ENCODE data around the gene PALMD. TPM values are rescaled to one million over a fixed set of nuclear protein-coding genes. Genes with fewer than 3 reads are reported as not detected.

Gene PALMD
- polyA plus RNA-seq, 1 of the 3 experiments (the other 2 are of a cell fraction) = 1.8 TPM

DNA sequence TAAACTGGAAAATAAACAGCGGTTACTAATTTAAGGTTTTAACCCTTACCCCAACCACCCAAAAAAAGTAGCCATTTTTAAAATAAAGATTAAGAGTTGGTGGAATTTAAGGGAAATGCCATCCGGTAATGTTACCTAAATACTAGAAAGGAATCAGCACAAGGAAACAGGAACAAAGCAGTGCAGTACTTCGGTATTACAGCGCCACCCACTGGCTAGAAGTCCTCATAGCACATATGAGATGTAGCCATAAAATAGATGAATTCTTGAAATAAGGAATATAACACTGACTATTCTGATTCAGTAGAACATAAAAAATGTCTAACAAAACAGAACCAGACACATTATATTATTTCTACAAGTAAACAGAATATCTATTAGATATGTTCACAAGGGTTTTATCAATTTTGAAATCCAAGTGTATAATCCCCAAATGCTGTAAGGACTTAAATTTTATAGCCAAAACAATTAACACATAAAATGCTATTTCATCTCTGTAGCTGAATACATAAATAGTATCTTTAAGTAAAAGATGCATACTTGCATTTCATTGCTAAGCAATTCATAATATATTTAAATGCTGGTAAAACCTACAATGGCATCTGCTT lies 61.7 kb downstream of the PALMD start (continued):
- peak; percentile 86 for TF ChIP-seq SMC3 (IDR thresholded peaks at IDR 0.05; ENCODE audit: low read depth, low read length)
- peak; percentile 23; the same call in 1 of the 2 replicates for TF ChIP-seq RCOR1 (IDR thresholded peaks at IDR 0.05; ENCODE audit: low read length)
- TF ChIP-seq CHD2 (IDR thresholded peaks at IDR 0.05; ENCODE audit: low read length, partially characterized antibody) = no peak
- TF ChIP-seq MEF2A (IDR thresholded peaks at IDR 0.05; ENCODE audit: borderline replicate concordance, low read depth) = no peak
- TF ChIP-seq, protein P1, sequence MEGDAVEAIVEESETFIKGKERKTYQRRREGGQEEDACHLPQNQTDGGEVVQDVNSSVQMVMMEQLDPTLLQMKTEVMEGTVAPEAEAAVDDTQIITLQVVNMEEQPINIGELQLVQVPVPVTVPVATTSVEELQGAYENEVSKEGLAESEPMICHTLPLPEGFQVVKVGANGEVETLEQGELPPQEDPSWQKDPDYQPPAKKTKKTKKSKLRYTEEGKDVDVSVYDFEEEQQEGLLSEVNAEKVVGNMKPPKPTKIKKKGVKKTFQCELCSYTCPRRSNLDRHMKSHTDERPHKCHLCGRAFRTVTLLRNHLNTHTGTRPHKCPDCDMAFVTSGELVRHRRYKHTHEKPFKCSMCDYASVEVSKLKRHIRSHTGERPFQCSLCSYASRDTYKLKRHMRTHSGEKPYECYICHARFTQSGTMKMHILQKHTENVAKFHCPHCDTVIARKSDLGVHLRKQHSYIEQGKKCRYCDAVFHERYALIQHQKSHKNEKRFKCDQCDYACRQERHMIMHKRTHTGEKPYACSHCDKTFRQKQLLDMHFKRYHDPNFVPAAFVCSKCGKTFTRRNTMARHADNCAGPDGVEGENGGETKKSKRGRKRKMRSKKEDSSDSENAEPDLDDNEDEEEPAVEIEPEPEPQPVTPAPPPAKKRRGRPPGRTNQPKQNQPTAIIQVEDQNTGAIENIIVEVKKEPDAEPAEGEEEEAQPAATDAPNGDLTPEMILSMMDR (IDR thresholded peaks at IDR 0.05) = peak; percentile 98
- no peak for TF ChIP-seq FOSL2 (IDR thresholded peaks at IDR 0.05; ENCODE audit: borderline replicate concordance, low read depth)
- TF ChIP-seq ELF1 (IDR thresholded peaks at IDR 0.05) = no peak

GRCh38 chr1:99710994-99711393 lies 65.1 kb downstream of the PALMD start:
- no peaks in the 10 kb centered on the region for H3K9me3 ChIP-seq
- H3F3A ChIP-seq (replicated peaks; ENCODE audit: insufficient read depth) = no peaks in the 10 kb centered on the region
- H3K9ac ChIP-seq = no peak overlapping the region
- H2AFZ ChIP-seq (ENCODE audit: low read depth) = no peak overlapping the region
- H3K27ac ChIP-seq (ENCODE audit: low read depth in 2 of 2, low read length in 1 of 2) = no peak overlapping the region
- WGBS (ENCODE audit: low lambda C conversion rate) = 94% methylated on average over 4 of the region's 4 CpGs
- TF ChIP-seq FOXJ3 (CRISPR knock-in tag; IDR thresholded peaks at IDR 0.05) (no peak), TCF12 (IDR thresholded peaks at IDR 0.05) (no peak), REST (IDR thresholded peaks at IDR 0.05; ENCODE audit: low read depth, low read length) (no peak), GATA2 (CRISPR knock-in tag; IDR thresholded peaks at IDR 0.05) (no peak), FOSL2 (IDR thresholded peaks at IDR 0.05; ENCODE audit: borderline replicate concordance, low read depth) (no peak), MAX (IDR thresholded peaks at IDR 0.05; ENCODE audit: low read depth) (no peak), PBX3 (IDR thresholded peaks at IDR 0.05) (no peak), EP300 (IDR thresholded peaks at IDR 0.05; ENCODE audit: borderline replicate concordance in 1 of 2, low read depth in 1 of 2, low read length in 1 of 2) (no peak), EZH2phosphoT487 (IDR thresholded peaks at IDR 0.05; ENCODE audit: borderline replicate concordance, low read depth) (no peak), TAF1 (IDR thresholded peaks at IDR 0.05; ENCODE audit: borderline replicate concordance, low read depth, low read length) (no peak), FOXM1 (IDR thresholded peaks at IDR 0.05; ENCODE audit: low read depth) (no peak), NRF1 (IDR thresholded peaks at IDR 0.05; ENCODE audit: low read depth, low read length) (no peak)
- TF ChIP-seq, protein P1 (IDR thresholded peaks at IDR 0.05) = no peak
- POLR2A ChIA-PET = no interaction called here
- H3K4me2 ChIP-seq = no peak overlapping the region
- no peaks in the 10 kb centered on the region for H3K27me3 ChIP-seq (ENCODE audit: insufficient read depth)
- no peaks in the 10 kb centered on the region for H3K9me2 ChIP-seq
- no peaks in the 10 kb centered on the region for H4K20me1 ChIP-seq (ENCODE audit: insufficient read depth)
- H3K4me1 ChIP-seq (ENCODE audit: control insufficient read depth in 1 of 2, insufficient read depth in 2 of 2, low read depth in 1 of 2, low read length in 1 of 2) = no peaks in the 10 kb centered on the region; a peak in 1 of 4 replicates
- CTCF ChIA-PET = interaction anchor here (1.0 to 1.1 kb wide), 4 partner anchors 21 to 962 kb away, joined by 3 to 5 read pairs (median 3); no protein-coding TSS in a partner anchor
- DNase-seq = no peak
- no peaks in the 10 kb centered on the region for H3K36me3 ChIP-seq (replicated peaks in 1 of 2; ENCODE audit: control insufficient read depth in 1 of 2, insufficient read depth in 2 of 2, low read length in 1 of 2)
- no peaks in the 10 kb centered on the region for H3K79me2 ChIP-seq (ENCODE audit: insufficient read depth)
- H3K4me3 ChIP-seq (ENCODE audit: low read depth in 2 of 2, low read length in 1 of 2) = no peak overlapping the region
